ENCODE results near the gene NGRN.
"Not testable (repeated sequence)": the region's sequence is repeated elsewhere in the genome, so short reads cannot be mapped to it uniquely, and the experiment has no call there.

Gene NGRN

DNA sequence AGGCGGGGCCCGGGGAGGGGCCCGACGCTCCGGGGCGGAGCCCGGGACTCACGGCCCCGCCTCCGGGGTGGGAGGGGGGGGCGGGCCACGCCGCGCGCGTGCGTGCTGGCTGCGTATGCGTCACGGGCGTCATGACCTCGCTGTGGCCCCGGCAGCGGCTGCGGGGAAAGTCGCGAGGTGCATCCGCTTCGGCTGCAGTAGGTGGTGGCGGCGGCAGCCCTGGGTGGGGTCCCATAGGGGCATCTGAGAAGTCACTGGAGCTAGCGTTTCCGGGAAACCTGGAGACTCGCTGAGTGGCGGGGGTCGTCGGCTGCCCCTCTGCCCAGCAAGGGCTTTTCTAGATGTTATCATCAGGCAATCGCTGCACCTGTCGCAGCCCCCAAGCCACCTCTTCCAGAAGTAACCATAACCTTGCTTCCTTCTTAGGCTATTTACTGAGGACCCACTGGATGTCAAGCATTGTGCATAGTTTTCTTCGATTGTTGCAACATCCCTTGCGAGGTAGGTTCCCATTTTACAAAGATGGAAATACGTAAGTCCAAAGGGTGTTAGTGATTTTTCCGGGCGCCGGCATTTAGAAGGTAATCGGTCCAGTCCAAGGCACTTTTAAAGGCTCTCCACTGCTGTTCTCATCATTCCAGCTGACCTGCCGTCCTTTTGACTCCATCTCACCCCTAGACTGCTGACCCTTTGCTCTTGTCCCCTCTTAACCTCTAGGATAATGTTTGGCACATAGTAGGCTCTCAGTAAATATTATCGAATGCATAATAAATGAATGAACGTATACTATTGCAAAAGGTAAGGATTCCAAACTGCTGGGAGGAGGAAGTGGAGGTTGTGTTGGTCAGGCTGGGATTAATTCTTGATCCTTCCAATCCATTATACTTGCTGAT lies 31.1 kb upstream of the NGRN start, which contains the start of gene GDPGP1:
TSS of gene GDPGP1 (plus strand) at position 114 of the 893 bp plus-strand sequence. CDS start 6,700 bp downstream, outside the sequence.
- no peak for DNase-seq (ENCODE audit: low read depth in 2 of 2)

DNA sequence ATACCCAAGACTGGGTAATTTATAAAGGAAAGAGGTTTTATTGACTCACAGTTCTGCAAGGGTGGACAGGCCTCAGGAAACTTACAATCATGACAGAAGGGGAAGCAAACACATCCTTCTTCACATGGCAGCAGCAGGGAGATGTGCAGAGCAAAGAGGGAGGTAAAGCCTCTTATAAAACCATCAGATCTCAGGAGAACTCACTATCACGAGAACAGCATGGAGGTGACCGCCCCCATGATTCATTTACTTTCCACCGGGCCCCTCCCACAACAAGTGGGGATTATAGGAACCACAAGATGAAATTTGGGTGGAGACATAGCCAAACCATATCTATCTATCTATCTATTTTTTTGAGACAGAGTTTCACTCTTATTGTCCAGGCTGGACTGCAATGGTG lies 26.1 kb upstream of the NGRN start:
- DNase-seq (ENCODE audit: low read depth in 2 of 2): no peak

DNA sequence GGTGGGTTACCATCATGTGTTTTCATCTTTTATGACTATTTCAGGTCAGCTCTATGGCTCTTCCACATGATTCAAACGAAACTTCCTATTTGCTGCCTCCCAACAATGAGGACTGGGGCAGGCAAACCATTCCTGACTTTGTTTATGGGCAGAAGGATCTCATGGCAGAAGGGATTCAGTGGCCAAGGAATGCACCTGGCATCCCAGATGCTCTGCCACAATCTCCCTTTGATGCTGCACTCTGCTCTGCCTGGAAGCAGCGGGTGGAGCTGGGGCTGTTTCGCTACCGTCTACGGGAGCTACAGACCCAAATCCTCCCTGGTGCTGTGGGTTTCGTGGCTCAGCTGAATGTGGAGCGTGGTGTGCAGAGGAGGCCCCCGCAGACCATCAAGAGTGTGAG lies 24.6 kb upstream of the NGRN start:
- DNase-seq (ENCODE audit: low read depth in 2 of 2): no peak

DNA sequence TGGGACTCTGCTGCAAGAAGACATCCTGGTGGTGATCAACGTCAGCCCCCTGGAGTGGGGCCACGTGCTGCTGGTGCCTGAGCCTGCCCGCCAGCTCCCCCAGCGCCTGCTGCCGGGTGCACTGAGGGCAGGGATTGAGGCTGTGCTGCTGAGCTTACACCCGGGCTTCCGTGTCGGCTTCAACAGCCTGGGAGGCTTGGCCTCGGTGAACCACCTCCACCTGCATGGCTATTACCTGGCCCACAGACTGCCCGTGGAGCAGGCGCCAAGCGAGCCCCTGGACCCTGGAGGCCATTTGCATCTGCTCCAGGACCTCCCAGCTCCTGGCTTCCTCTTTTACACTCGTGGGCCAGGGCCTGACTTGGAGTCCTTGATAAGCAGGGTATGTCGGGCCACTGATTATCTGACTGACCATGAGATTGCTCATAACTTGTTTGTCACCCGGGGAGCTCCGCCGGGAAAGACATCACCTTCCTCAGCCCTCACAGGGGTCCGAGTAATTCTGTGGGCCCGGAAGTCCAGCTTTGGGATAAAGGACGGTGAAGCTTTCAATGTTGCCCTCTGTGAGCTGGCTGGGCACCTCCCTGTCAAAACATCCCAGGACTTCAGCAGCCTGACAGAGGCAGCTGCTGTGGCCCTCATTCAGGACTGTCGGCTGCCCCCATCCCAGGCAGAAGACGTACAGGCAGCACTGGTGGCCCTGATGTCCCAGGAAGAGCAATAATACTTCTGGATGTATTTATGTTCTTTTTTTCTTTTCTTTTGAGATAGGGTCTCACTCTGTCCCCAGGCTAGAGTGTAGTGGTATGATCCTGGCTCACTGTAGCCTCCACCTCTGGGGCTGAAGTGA lies 23.9 kb upstream of the NGRN start:
- DNase-seq (ENCODE audit: low read depth in 2 of 2): no peak

DNA sequence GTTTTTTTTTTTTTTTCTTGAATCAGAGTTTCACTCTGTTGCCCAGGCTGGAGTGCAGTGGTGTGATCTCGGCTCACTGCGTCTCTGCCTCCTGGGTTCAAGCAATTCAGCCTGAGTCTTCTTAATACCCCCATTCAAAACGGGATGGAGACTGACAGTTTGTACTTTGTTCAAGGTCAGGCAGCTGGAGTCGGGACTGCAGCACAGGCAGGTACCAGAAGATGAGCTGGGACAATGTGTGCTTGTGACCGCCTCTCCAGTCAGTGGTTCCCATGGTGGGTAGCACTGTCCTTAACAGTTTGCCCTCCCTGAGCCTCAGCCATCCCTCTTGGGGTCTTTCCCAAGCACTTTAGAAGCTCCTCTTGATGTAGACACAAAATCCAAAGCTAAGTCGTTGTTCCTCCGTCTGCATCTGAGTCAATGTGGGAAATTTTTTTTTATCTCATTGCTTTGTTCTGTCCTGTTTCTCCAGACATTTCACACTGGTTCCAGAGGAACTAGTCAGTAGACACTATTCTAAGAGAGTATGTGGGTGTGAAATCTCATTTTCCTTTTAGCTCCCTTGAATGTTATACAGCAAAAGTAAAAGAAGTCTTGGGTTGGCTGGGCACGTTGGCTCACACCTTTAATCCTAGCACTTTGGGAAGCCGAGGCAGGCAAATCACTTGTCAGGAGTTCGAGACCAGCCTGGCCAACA lies 21.4 kb upstream of the NGRN start:
- no peak for DNase-seq (ENCODE audit: low read depth in 2 of 2)

DNA sequence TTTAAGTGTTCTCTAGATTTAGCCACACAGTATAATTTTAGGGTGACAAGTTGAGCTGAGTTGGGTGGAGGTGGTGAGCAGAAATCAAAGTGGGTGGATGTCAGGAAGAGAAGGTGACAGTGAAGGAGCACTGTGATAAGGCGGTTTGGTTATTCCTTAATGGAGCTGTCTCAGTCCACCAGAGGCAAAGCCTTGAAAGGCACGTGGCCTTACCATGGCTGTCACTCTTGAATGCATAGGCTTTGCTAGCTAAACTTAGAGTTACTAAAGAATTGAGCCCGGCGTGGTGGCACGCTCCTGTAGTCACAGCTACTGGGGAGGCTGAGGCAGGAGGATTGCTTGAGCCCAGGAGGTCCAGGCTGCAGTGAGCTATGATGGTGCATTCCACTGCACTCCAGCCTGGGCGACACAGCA lies 16.7 kb upstream of the NGRN start:
- no peak for DNase-seq (ENCODE audit: low read depth in 2 of 2)

DNA sequence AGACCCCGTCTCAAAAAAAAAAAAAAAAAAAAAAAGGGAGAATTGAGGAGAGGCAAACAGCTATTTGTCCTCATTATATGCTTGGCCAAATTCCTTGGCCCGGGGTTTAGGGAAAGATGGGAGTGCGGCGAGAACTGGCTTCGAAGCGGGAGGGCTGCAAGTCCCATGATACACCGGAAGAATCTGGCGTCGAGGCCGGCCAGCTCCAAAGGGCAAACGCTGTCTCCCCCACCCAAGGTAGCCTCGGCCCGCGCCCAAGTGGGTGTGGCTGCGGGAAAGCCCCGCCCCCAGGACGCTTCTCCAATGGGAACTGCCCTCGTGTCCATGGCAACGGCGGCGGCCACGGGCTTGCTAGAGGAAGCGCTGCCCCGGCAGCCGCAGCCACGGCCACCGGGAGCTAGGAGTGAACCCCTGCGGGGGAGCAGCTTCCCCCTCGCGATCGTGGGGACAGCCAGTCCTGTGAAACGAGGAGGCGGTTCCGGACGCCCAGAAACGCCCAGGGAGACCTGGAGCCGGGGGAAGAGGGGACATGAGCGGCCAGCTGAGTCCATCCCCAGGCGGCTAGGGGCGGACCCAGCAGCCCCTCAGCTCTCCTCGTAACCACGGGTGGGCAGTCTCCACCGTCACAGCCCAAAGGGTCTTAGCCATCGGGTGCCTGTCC lies 16.1 kb upstream of the NGRN start, which contains the start of gene TTLL13:
TSS of gene TTLL13 (plus strand) at position 354 of the 661 bp plus-strand sequence. CDS start 1,075 bp downstream, outside the sequence.
- peak; percentile 50 to 92 for DNase-seq (ENCODE audit: low read depth in 2 of 2)

DNA sequence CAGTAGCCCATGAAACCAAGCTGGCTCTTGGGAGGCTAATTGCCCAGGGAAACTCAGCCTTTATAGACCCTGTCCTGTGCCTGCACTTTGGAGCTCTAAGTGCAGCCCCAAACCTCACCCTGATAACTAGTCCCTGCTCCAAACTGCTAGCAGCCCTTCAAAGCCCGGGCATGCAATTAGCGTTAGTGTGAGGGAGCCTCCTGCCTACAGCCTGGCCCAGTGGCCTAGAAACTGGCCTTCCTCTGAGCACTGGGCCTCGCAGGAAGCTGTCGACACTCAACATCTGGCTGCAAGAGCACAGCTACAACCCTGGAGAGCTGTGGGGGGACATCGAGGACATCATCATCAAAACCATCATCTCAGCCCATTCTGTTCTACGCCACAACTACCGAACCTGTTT lies 7.7 kb upstream of the NGRN start:
- DNase-seq (ENCODE audit: low read depth in 2 of 2): no peak

DNA sequence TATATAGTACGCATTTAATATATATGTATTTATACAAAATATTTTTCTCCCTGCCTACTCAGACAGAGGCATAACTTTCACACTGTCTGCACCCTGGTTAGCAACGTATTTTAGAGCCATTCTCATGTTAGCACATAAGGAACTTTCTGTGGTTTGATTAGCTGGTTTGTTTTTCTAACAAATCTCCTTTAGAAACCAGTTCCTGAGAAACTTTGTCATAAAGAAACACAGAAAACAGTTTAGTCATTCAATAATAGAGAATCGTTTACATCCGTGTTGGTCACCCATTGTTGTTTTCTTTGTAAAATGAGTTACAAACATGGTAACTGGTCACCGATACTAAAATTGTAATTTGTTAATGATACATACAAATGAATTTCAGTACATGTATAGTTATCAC lies 5.9 kb upstream of the NGRN start:
- no peak for DNase-seq (ENCODE audit: low read depth in 2 of 2)

DNA sequence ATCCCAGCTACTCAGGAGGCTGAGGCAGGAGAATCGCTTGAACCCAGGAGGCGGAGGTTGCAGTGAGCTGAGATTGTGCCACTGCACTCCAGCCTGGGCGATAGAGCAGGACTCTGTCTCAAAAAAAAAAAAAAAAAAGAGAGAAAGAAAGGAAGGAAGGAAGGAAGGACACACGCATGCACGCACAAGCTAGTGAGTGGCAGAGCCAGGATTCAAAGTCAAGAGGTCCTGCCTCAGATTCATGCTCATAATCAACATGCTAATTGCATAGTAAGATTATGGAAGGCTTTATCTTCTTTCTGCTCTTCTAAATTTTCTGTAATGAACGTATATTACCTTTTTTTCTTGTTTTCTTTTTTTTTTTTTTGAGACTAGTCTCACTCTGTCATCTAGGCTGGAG lies 4.7 kb upstream of the NGRN start:
- DNase-seq (ENCODE audit: low read depth in 2 of 2): not testable (repeated sequence)

DNA sequence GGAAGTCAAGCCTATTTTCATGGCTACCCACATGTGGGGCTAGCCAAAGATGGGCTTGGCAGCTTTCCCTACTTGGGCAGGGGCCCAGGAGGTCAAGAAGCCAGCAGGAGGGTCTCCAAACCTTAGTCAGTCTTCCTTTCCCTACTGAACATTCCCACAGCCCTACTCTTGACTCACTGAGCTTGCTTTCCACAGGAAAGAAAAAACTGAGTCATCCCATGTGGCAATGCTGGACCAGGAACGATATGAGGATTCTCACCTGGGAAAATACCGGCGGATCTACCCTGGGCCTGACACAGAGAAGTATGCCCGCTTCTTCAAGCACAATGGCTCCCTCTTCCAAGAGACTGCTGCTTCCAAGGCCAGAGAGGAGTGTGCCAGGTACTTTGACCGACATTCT lies 3.7 kb upstream of the NGRN start:
- DNase-seq (ENCODE audit: low read depth in 2 of 2): no peak

DNA sequence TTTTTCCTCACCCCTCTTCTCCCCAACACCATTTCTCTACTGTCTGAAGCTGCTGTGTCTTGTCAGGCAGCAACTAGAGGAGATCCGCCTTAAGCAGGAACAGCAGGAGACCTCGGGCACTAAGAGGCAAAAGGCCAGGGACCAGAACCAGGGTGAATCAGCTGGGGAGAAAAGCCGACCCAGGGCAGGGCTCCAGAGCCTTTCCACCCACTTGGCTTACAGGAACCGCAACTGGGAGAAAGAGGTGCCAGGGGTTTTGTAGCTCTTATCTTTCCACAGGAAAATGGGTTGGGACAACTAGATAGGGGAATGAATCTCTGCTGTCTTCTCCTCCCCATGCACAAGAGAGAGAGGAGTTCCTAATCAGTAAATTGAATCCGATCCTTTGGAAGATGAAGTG lies 3.0 kb upstream of the NGRN start:
- no peak for DNase-seq (ENCODE audit: low read depth in 2 of 2)

DNA sequence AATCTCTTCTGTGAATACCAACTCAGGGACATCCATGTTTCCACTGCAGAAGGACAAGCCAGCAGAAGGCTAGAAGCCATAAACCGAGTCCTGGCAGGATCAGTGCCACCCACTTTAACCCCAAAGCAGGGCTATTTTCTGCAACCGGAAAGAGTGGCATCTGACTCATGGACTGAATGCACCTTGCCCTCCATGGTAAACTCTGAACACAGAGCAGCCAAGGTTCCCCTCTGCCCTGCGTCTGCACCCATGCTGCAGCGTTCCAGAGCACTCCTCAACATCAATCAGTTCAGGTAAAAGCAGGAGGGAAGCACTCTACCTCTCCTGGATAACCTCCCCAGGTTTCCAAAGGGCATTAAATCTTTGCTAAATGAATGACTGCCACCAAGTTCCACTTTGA lies 801 bp upstream of the NGRN start:
- no peak for DNase-seq (ENCODE audit: low read depth in 2 of 2)

DNA sequence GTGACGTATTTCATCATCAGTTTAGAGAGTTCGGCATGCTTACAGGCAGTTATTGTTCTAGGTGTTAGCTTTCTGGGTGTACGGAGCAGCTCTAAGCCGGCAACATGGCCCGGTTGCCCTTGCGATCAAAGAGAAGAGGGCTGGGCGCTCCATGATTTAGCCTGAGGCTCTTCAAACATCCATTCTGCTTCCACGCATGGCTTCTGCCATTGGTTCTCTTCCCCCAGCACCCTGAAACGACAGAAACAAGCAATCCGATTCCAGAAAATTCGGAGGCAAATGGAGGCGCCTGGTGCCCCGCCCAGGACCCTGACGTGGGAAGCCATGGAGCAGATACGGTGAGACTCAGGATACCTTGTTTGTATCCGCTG lies 574 bp downstream of the NGRN start:
- peak in 1 of 2 donors; percentile 31 for DNase-seq (ENCODE audit: low read depth in 2 of 2)

DNA sequence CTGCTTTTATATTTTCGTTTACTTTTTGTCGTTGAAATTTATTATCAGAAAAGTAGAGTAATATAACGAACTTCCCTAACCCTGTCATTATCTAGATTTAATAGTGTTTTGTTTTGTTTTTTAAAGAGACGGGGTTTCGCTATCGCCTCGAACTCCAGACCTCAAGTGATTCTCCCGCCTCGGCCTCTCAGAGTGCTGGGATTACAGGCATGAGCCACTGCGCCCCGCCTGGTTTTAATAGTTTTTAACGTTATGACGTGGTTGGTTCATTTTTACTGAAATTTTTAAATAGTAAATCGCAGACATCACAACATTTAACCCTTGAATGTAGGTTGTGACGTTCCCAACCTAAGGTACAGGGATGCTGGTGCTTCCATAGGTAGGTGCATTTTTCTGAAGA lies 1.0 kb downstream of the NGRN start:
- DNase-seq (ENCODE audit: low read depth in 2 of 2): no peak

DNA sequence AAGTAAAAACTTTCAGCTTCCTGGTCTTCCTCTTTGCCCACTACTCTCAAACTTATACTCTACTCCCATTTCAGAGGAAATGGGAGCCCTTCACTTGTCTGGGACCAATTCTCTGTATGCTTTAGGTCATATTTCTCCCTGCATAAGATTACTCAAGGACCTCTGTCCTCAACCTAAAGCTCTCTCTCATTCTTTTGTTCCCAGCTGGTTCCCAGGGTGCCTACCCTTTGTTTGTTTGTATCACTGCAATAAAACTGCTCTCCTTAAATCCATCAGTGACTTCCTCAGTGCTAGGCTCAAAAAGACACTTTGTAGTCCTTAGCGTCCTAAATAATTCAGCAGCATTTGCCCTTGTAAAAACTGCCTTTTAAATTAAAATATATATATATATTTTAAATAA lies 2.9 kb downstream of the NGRN start:
- DNase-seq (ENCODE audit: low read depth in 2 of 2): no peak

DNA sequence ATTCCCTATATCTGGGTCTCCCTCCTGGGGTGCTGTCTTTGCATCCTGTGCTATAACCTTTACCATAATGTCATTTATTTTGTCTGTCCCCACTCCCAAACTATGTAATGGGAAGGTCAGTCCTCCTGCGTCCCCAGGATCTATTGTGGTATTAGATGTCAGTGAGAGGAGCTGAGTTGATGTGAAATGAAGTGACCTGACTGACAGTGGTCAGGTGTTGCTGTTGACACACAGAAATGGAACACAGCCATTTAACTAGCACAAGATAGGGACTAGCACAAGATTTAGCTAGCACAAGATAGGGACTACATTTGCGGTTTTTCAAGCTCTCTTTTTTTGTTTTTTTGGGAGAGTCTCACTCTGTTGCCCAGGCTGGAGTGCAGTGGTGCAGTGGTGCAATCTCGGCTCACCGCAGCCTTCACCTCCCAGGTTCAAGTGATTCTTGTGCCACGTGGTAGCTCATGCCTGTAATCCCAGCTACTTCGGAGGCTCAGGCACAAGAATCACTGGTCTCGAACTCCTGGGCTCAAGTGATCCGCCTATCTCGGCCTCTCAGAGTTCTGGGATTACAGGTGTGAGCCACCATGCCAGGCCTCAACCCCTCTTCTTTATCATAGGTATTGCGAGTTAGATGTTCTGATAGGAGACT lies 5.2 kb downstream of the NGRN start:
- no peak for DNase-seq (ENCODE audit: low read depth in 2 of 2)

DNA sequence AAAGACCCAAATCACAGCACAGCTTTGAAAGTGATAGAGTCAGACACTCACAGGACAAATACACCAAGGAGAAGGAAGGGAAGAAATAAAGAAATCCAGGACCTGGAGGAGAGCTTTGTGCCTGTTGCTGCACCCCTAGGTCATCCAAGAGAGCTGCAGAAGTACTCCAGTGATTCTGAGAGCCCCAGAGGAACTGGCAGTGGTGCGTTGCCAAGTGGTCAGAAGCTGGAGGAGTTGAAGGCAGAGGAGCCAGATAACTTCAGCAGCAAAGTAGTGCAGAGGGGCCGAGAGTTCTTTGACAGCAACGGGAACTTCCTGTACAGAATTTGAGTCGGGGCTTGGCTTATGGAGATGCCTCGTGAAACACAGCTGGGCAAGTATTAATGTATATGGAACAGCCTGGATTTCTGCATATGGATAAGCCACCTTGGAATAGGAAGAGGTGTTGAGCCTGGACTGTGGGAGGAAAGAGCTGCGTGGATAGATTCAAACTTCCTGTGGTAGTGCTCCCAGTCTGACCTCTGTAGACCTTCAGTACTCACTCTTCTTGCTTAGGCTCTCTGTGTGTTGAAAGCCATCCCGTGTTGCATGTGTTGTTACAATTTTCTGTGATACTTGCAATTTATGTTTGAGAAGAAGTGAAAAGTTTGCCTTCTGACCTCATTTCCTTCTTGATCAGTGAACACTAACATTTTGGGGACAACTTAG lies 6.1 kb downstream of the NGRN start:
- DNase-seq (ENCODE audit: low read depth in 2 of 2): no peak

DNA sequence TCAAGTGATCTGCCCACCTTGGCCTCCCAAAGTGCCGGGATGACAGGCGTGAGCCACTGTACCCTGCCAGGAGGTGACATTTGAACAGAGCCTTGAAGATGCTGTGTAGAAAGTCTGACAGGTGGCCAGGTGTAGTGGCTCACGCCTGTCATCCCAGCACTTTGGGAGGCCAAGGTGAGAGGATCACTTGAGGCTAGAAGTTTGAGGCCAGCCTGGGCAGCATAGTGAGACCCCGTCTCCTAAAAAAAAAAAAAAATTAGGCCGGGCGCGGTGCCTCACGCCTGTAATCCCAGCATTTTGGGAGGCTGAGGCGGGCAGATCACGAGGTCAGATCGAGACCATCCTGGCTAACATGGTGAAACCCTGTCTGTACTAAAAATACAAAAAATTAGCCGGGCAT lies 13.0 kb downstream of the NGRN start:
- DNase-seq (ENCODE audit: low read depth in 2 of 2): not testable (repeated sequence)

DNA sequence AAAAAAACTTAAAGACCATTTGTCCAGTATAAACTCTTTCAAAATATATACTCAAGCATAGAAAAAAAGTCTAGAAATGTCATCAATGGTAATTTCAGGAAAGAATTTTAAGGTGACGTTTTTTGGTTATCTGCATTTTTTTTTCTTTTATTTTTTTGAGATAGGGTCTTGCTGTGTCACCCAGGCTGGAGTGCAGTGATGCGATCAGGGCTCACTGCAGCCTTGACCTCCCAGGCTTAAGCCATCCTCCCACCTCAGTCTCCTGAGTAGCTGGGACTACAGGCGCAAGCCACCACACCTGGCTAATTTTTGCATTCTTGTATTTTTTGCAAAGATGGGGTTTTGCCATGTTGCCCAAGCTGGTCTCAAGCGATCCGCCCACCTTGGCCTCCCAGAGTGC lies 15.3 kb downstream of the NGRN start:
- not testable (repeated sequence) for DNase-seq (ENCODE audit: low read depth in 2 of 2)
